K562 (cell line): Measurements from ENCODE around the gene NDUFAF3. TPM values are rescaled to one million over a fixed set of nuclear protein-coding genes. Genes with fewer than 3 reads are reported as not detected.

ENCODE experiments used
- BMI1 ChIP-seq: fragments of 150-350 bp; IDR thresholded peaks from 2 replicates; pipeline ENCODE4 v1.6.1; 2014; ENCODE audit warnings: low read length
- BRD9 ChIP-seq: fragments of 450-650 bp; IDR thresholded peaks from 2 replicates; pipeline ENCODE4 v1.6.1; 2018; ENCODE audit warnings: low read depth; ENCODE audit not compliant: partially characterized antibody
- CCNT2 ChIP-seq: IDR thresholded peaks from 2 replicates; pipeline ENCODE4 v1.6.1; 2011; ENCODE audit warnings: borderline replicate concordance, low read depth, mild to moderate bottlenecking, moderate library complexity, mixed read lengths, low read length; ENCODE audit not compliant: insufficient read length; ENCODE audit errors: extremely low read depth
- CEBPB ChIP-seq: fragments of 450-650 bp; IDR thresholded peaks from 2 replicates; pipeline ENCODE4 v1.6.1; 2016; ENCODE audit warnings: missing genetic modification characterization, missing compliant biosample characterization
- ERF ChIP-seq: fragments of 450-650 bp; formaldehyde crosslinking; IDR thresholded peaks from 2 replicates; pipeline ENCODE4 v1.4.0; 2020; ENCODE audit warnings: mild to moderate bottlenecking, mixed read lengths
- FIP1L1 ChIP-seq: fragments of 200-400 bp; formaldehyde crosslinking; IDR thresholded peaks from 2 replicates; pipeline ENCODE4 v1.6.1; 2018; ENCODE audit warnings: mild to moderate bottlenecking, low read depth, low read length; ENCODE audit not compliant: poor library complexity, severe bottlenecking
- FOS ChIP-seq: IDR thresholded peaks from 3 replicates; pipeline ENCODE4 v1.6.1; 2011; ENCODE audit not compliant: insufficient read length; ENCODE audit errors: extremely low read depth
- FOXA1 ChIP-seq: fragments of 450-650 bp; IDR thresholded peaks from 2 replicates; pipeline ENCODE4 v1.6.1; 2016; ENCODE audit warnings: mild to moderate bottlenecking, borderline replicate concordance
- FUS ChIP-seq: fragments of 200-400 bp; formaldehyde crosslinking; optimal IDR thresholded peaks from 2 replicates; pipeline ENCODE3; 2017; ENCODE audit warnings: low read depth, low read length
- HDGF ChIP-seq: fragments of 450-650 bp; IDR thresholded peaks from 2 replicates; pipeline ENCODE4 v1.6.1; 2016
- HEY1 ChIP-seq: fragments of 250-450 bp; sonication (Bioruptor Pico); IDR thresholded peaks from 2 replicates; pipeline ENCODE4 v1.5.0; 2020; ENCODE audit warnings: mild to moderate bottlenecking, moderate library complexity, borderline replicate concordance
- HNRNPLL ChIP-seq: fragments of 200-400 bp; formaldehyde crosslinking; IDR thresholded peaks from 2 replicates; pipeline ENCODE4 v1.6.1; 2017; ENCODE audit warnings: low read length, low read depth, mild to moderate bottlenecking; ENCODE audit not compliant: poor library complexity, severe bottlenecking
- MYC ChIP-seq, 2 experiments: fragments of 250-450 bp in 1 of 2; sonication (Bioruptor Pico) in 1 of 2; IDR thresholded peaks; 2 replicates each; pipeline versions ENCODE4 v1.5.1 to v1.6.1; 2012 to 2021; ENCODE audit warnings: low read depth in 2 of 2, borderline replicate concordance in 1 of 2, improper control_type of control experiment in 1 of 2, low read length in 1 of 2, mild to moderate bottlenecking in 1 of 2, moderate library complexity in 1 of 2
- NCOR1 ChIP-seq: fragments of 450-650 bp; IDR thresholded peaks from 2 replicates; pipeline ENCODE4 v1.6.1; 2016; ENCODE audit warnings: mild to moderate bottlenecking, moderate library complexity
- NFE2L1 ChIP-seq: fragments of 450-650 bp; IDR thresholded peaks from 2 replicates; pipeline ENCODE4 v1.6.1; 2016; ENCODE audit warnings: missing genetic modification characterization, low read depth, mild to moderate bottlenecking, missing compliant biosample characterization, moderate library complexity, borderline replicate concordance
- NONO ChIP-seq, 2 experiments: fragments of 200-400 bp in 1 of 2; fragments of 450-650 bp in 1 of 2; formaldehyde crosslinking in 1 of 2; IDR thresholded peaks; 2 replicates each; pipeline ENCODE4 v1.6.1; 2017; ENCODE audit warnings: low read depth in 2 of 2, mild to moderate bottlenecking in 2 of 2, moderate library complexity in 2 of 2, low read length in 1 of 2
- NR3C1 ChIP-seq: sonication (generic); formaldehyde crosslinking; IDR thresholded peaks from 2 replicates; pipeline ENCODE4 v1.8.1; 2022; ENCODE audit warnings: missing genetic modification reagents
- TEAD2 ChIP-seq: fragments of 450-650 bp; IDR thresholded peaks from 2 replicates; pipeline ENCODE4 v1.6.1; 2016; ENCODE audit warnings: missing genetic modification characterization, control low read depth, missing compliant biosample characterization
- TFAP4 ChIP-seq: sonication (generic); formaldehyde crosslinking; IDR thresholded peaks from 2 replicates; pipeline ENCODE4 v1.8.0; 2022; ENCODE audit warnings: missing genetic modification reagents, mild to moderate bottlenecking, moderate library complexity, borderline replicate concordance
- XRCC4 ChIP-seq: IDR thresholded peaks from one replicate; pipeline ENCODE4 v1.6.1; 2011; ENCODE audit not compliant: insufficient read depth, insufficient read length; ENCODE audit errors: extremely low read depth
- ZNF134 ChIP-seq: fragments of 250-450 bp; sonication (Bioruptor Pico); conservative IDR thresholded peaks from 2 replicates; pipeline ENCODE4 v1.4.0; 2020
- ZNF274 ChIP-seq: IDR thresholded peaks from 2 replicates; pipeline ENCODE4 v1.6.1; 2011; ENCODE audit warnings: low read depth, mild to moderate bottlenecking, low read length, moderate library complexity, borderline replicate concordance
- polyA plus RNA-seq, 8 experiments: library from polyadenylated mRNA; depleted of rRNA in 4 of 8; stranded (reverse) in 5 of 8; unstranded in 3 of 8; fragments of >200 nt; fragmentation: Nextera tagmentation in 2 of 8; fragmentation: Illumina TruSeq in 1 of 8; extraction: Ambion mirVana in 2 of 8; extraction: Trizol in 1 of 8; gene quantifications; 2 replicates each; pipeline versions ENCODE4 v1.2.1 to v1.2.3, GENCODE V29; 2011 to 2014; ENCODE audit warnings: inconsistent platforms in 1 of 8, missing spikeins in 1 of 8
- total RNA-seq, 7 experiments: library from RNA; depleted of rRNA in 6 of 7; stranded (reverse); fragments of >200 nt in 6 of 7; fragmentation: Illumina TruSeq in 2 of 7; extraction: Trizol in 2 of 7; gene quantifications; 2 replicates each; pipeline versions ENCODE4 v1.2.1 to v1.2.3, GENCODE V29; 2011 to 2021; ENCODE audit warnings: low replicate concordance in 1 of 7
- TF ChIP-seq, protein P1 (sequence below), 3 experiments: IDR thresholded peaks in 2 of 3; conservative IDR thresholded peaks in 1 of 3; 2 replicates each; pipeline ENCODE4 v1.5.1; 2011 to 2012; ENCODE audit warnings: low read length in 3 of 3, mild to moderate bottlenecking in 3 of 3, control low read depth in 2 of 3, improper control_type of control experiment in 1 of 3, inconsistent platforms in 1 of 3, low read depth in 1 of 3, mixed read lengths in 1 of 3, moderate library complexity in 1 of 3; ENCODE audit not compliant: insufficient read depth in 2 of 3

NDUFAF3 gene
- total and polyA plus RNA-seq, 9 of the 15 experiments (the other 6 are each of a cell fraction or from before 2014, with no cell fraction given): 17.0 to 127 (median 36.3) TPM

DNA sequence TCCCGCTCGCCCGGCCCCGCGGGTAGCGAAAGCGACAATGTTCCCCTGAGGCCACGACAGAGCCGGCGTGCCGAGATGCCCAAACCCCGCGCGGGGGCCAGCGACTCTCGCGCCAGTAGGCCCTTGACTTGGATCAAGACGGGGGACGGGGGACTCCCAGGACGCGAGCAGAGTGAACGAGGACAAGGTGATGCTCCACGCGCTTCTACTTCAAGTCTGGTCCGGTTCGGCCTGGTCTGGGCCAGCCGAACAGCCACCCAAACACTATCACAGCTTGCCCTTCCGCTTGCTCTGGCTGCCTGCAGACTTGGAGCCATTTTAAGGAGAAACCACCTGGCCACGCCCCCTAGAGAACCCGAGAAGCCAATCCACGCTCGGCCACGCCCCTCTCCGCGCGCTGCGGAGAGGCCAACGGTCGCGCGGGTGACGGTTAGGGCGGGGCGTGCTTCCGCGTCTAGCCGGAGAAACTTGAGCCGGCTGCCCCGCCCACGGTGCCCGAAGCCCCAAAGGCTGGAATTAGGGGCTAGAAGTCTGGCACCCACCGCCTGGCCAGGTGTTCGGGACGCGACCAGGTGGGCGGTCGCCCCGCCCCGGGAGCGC, 608 bp upstream of the NDUFAF3 start (continued):
- TF ChIP-seq BRD9 (no peak), NCOR1 (no peak; the same call in 1 of the 2 replicates), ERF (CRISPR knock-in tag) (peak; percentile 68; the same call in 1 of the 2 replicates), MYC (IDR thresholded peaks at IDR 0.05; ENCODE audit: low read depth, low read length) (peak; percentile 88), MYC (CRISPR knock-in tag; IDR thresholded peaks at IDR 0.05; ENCODE audit: borderline replicate concordance, low read depth) (peak; percentile 76; the same call in 1 of the 2 replicates), HNRNPLL (peak; percentile 30), HEY1 (CRISPR knock-in tag) (no peak), FUS (no peak), NFE2L1 (tag) (no peak), HDGF (no peak), CCNT2 (peak; percentile 79), FOXA1 (no peak), TEAD2 (tag) (no peak), NR3C1 (0 out of 2 replicates have a peak, but pooled peaks have one; percentile 15), FIP1L1 (peak; percentile 84), BMI1 (no peak), TFAP4 (CRISPR knock-in tag) (peak; percentile 5; the same call in 1 of the 2 replicates), ZNF274 (no peak), XRCC4 (no peak), FOS (no peak), CEBPB (tag) (no peak), NONO (IDR thresholded peaks at IDR 0.05; ENCODE audit: low read depth in 2 of 2, low read length in 1 of 2) (peak in 1 of 2 experiments; percentile 76; a peak in 2 of 4 replicates), ZNF134 (no peak)
- TF ChIP-seq, protein P1, sequence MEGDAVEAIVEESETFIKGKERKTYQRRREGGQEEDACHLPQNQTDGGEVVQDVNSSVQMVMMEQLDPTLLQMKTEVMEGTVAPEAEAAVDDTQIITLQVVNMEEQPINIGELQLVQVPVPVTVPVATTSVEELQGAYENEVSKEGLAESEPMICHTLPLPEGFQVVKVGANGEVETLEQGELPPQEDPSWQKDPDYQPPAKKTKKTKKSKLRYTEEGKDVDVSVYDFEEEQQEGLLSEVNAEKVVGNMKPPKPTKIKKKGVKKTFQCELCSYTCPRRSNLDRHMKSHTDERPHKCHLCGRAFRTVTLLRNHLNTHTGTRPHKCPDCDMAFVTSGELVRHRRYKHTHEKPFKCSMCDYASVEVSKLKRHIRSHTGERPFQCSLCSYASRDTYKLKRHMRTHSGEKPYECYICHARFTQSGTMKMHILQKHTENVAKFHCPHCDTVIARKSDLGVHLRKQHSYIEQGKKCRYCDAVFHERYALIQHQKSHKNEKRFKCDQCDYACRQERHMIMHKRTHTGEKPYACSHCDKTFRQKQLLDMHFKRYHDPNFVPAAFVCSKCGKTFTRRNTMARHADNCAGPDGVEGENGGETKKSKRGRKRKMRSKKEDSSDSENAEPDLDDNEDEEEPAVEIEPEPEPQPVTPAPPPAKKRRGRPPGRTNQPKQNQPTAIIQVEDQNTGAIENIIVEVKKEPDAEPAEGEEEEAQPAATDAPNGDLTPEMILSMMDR (IDR thresholded peaks at IDR 0.05 in 2 of 3, conservative IDR thresholded peaks at IDR 0.05 in 1 of 3; ENCODE audit: insufficient read depth in 2 of 3, low read depth in 1 of 3, low read length in 3 of 3): no peak
